Measurements from ENCODE around the gene LBH. TPM values are rescaled to one million over a fixed set of nuclear protein-coding genes. Genes with fewer than 3 reads are reported as not detected.

Gene LBH
- total and polyA plus RNA-seq, 4 donors: 22.9 to 133 (median 81.3) TPM

GRCh38 chr2:30204281-30204680 is 27.1 kb upstream of the LBH start:
- Histone ChIP-seq H3K27me3 (ENCODE audit: control insufficient read depth in 3 of 3, insufficient read depth in 3 of 3, low read length in 2 of 3) (no peaks in the 10 kb centered on the region), H3K9ac (ENCODE audit: insufficient read depth in 1 of 2, low read length in 2 of 2) (no peak overlapping the region), H3K27ac (ENCODE audit: low read depth in 1 of 2, low read length in 1 of 2) (no peak overlapping the region), H3K9me3 (ENCODE audit: control insufficient read depth in 4 of 4, insufficient read depth in 3 of 4, low read length in 3 of 4) (no peaks in the 10 kb centered on the region), H3K36me3 (ENCODE audit: control insufficient read depth in 4 of 4, insufficient read depth in 4 of 4, low read length in 4 of 4) (no peaks in the 10 kb centered on the region), H3K4me3 (no peak overlapping the region), H3K4me1 (ENCODE audit: control insufficient read depth in 5 of 5, insufficient read depth in 5 of 5, low read length in 5 of 5) (peaks cover 4 to 7% (median 5%) of the 10 kb centered on the region in 5 donors)
- ATAC-seq (ENCODE audit: insufficient read depth, low FRiP score) (no peak), DNase-seq (peak in 1 of 3 donors; percentile 37)
- TF ChIP-seq, protein P1, sequence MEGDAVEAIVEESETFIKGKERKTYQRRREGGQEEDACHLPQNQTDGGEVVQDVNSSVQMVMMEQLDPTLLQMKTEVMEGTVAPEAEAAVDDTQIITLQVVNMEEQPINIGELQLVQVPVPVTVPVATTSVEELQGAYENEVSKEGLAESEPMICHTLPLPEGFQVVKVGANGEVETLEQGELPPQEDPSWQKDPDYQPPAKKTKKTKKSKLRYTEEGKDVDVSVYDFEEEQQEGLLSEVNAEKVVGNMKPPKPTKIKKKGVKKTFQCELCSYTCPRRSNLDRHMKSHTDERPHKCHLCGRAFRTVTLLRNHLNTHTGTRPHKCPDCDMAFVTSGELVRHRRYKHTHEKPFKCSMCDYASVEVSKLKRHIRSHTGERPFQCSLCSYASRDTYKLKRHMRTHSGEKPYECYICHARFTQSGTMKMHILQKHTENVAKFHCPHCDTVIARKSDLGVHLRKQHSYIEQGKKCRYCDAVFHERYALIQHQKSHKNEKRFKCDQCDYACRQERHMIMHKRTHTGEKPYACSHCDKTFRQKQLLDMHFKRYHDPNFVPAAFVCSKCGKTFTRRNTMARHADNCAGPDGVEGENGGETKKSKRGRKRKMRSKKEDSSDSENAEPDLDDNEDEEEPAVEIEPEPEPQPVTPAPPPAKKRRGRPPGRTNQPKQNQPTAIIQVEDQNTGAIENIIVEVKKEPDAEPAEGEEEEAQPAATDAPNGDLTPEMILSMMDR (IDR thresholded peaks at IDR 0.05; ENCODE audit: control extremely low read depth, extremely low read depth): no peak
- WGBS, 2 donors: 68 to 89% methylated on average over 4 of the region's 4 CpGs

GRCh38 chr2:30205456-30205855 is 25.9 kb upstream of the LBH start:
- no peak overlapping the region for H3K9ac ChIP-seq (ENCODE audit: insufficient read depth in 1 of 2, low read length in 2 of 2)
- H3K9me3 ChIP-seq (ENCODE audit: control insufficient read depth in 4 of 4, insufficient read depth in 3 of 4, low read length in 3 of 4): no peaks in the 10 kb centered on the region
- H3K27ac ChIP-seq (ENCODE audit: low read depth in 1 of 2, low read length in 1 of 2): no peak overlapping the region
- ATAC-seq (ENCODE audit: insufficient read depth, low FRiP score): no peak
- H3K4me1 ChIP-seq (ENCODE audit: control insufficient read depth in 5 of 5, insufficient read depth in 5 of 5, low read length in 5 of 5): peaks cover 4 to 7% (median 5%) of the 10 kb centered on the region in 5 donors
- H3K4me3 ChIP-seq: no peak overlapping the region
- no peaks in the 10 kb centered on the region for H3K36me3 ChIP-seq (ENCODE audit: control insufficient read depth in 4 of 4, insufficient read depth in 4 of 4, low read length in 4 of 4)
- TF ChIP-seq, protein P1 (IDR thresholded peaks at IDR 0.05; ENCODE audit: control extremely low read depth, extremely low read depth): no peak
- no peaks in the 10 kb centered on the region for H3K27me3 ChIP-seq (ENCODE audit: control insufficient read depth in 3 of 3, insufficient read depth in 3 of 3, low read length in 2 of 3)
- 91 to 96% methylated on average over 1 of the region's 1 CpG for WGBS, 2 donors
- no peak for DNase-seq

GRCh38 chr2:30206461-30207430 is 24.6 kb upstream of the LBH start:
- no peak overlapping the region for H3K27ac ChIP-seq (ENCODE audit: low read depth in 1 of 2, low read length in 1 of 2)
- no peak overlapping the region for H3K4me3 ChIP-seq
- H3K9ac ChIP-seq (ENCODE audit: insufficient read depth in 1 of 2, low read length in 2 of 2): no peak overlapping the region
- DNase-seq: no peak
- WGBS, 2 donors: 68 to 70% methylated on average over 9 of the region's 9 CpGs
- TF ChIP-seq, protein P1 (IDR thresholded peaks at IDR 0.05; ENCODE audit: control extremely low read depth, extremely low read depth): no peak
- no peak for ATAC-seq (ENCODE audit: insufficient read depth, low FRiP score)
- peaks cover 3 to 7% (median 5%) of the 10 kb centered on the region in 5 donors for H3K4me1 ChIP-seq (ENCODE audit: control insufficient read depth in 5 of 5, insufficient read depth in 5 of 5, low read length in 5 of 5)
- no peaks in the 10 kb centered on the region for H3K9me3 ChIP-seq (ENCODE audit: control insufficient read depth in 4 of 4, insufficient read depth in 3 of 4, low read length in 3 of 4)
- no peaks in the 10 kb centered on the region for H3K27me3 ChIP-seq (ENCODE audit: control insufficient read depth in 3 of 3, insufficient read depth in 3 of 3, low read length in 2 of 3)
- H3K36me3 ChIP-seq (ENCODE audit: control insufficient read depth in 4 of 4, insufficient read depth in 4 of 4, low read length in 4 of 4): no peaks in the 10 kb centered on the region
